Measurements from ENCODE around the gene TUBB4B. TPM values are rescaled to one million over a fixed set of nuclear protein-coding genes. Genes with fewer than 3 reads are reported as not detected.

The TUBB4B gene
- total RNA-seq, 2 donors from 2014 or later = 79.1 to 171 TPM

GRCh38 chr9:137193771-137194170 is 47.3 kb upstream of the TUBB4B start:
- H3K27me3 ChIP-seq = no peaks in the 10 kb centered on the region
- 52 to 62% methylated on average over 14 of the region's 14 CpGs for WGBS, 2 donors
- DNase-seq (peak in 1 of 4 donors; percentile 32), ATAC-seq (no peak)
- intact Hi-C loops (cut with DNase I) = loop anchor here (5.0 kb wide), 1 partner anchor 39 kb away; the partner anchor contains the start of gene SLC34A3
- TF ChIP-seq, protein P1, sequence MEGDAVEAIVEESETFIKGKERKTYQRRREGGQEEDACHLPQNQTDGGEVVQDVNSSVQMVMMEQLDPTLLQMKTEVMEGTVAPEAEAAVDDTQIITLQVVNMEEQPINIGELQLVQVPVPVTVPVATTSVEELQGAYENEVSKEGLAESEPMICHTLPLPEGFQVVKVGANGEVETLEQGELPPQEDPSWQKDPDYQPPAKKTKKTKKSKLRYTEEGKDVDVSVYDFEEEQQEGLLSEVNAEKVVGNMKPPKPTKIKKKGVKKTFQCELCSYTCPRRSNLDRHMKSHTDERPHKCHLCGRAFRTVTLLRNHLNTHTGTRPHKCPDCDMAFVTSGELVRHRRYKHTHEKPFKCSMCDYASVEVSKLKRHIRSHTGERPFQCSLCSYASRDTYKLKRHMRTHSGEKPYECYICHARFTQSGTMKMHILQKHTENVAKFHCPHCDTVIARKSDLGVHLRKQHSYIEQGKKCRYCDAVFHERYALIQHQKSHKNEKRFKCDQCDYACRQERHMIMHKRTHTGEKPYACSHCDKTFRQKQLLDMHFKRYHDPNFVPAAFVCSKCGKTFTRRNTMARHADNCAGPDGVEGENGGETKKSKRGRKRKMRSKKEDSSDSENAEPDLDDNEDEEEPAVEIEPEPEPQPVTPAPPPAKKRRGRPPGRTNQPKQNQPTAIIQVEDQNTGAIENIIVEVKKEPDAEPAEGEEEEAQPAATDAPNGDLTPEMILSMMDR (IDR thresholded peaks at IDR 0.05) = no peak
- TF ChIP-seq POLR2A (IDR thresholded peaks at IDR 0.05) = no peak
- peak overlapping the region; percentile 92 to 99 (median 92) for H3K27ac ChIP-seq
- H3K4me1 ChIP-seq = peaks cover 99% of the 10 kb centered on the region
- peaks cover 0 to 2% of the 10 kb centered on the region in 2 donors for H3K36me3 ChIP-seq (replicated peaks in 1 of 2; ENCODE audit: insufficient read depth in 1 of 2, low read depth in 2 of 2)
- H3K9me3 ChIP-seq = no peaks in the 10 kb centered on the region
- no peak overlapping the region for H3K4me3 ChIP-seq

DNA sequence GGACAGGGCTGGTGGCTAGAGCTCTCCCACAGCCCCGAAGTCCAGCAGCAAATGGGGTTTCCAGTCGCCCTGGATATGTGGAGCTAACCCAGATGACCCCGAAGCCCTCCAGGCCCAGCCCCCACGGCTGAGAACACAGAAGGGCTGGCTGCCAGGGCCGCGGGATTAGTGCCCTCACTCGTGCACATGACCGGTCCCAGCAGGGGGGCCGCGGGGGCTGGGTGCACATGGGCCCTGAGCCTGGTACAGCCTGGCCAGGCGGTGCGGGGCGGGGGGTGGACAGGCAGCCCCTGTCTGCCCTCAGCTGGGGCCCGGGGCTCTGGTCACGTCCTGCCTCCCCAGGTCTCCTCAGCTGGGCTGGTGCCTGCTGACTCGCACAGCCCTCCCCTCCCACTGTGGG is 46.7 kb upstream of the TUBB4B start:
- ATAC-seq (peak; percentile 41), DNase-seq (peak; percentile 85 to 94 (median 90))
- Histone ChIP-seq H3K36me3 (replicated peaks in 1 of 2; ENCODE audit: insufficient read depth in 1 of 2, low read depth in 2 of 2) (peaks cover 0 to 2% of the 10 kb centered on the region in 2 donors), H3K27ac (peak overlapping the region; percentile 92 to 99 (median 92)), H3K4me3 (no peak overlapping the region), H3K9me3 (no peaks in the 10 kb centered on the region), H3K27me3 (no peaks in the 10 kb centered on the region), H3K4me1 (peaks cover 100% of the 10 kb centered on the region)
- intact Hi-C loops (cut with DNase I) = loop anchor here (5.0 kb wide), 1 partner anchor 38 kb away; the partner anchor contains the start of gene SLC34A3
- 19 to 52% methylated on average over 3 to 10 of the region's 16 CpGs for WGBS, 2 donors
- TF ChIP-seq, protein P1 (IDR thresholded peaks at IDR 0.05) = no peak
- TF ChIP-seq POLR2A (IDR thresholded peaks at IDR 0.05) = no peak

GRCh38 chr9:137194909-137195308 is 46.2 kb upstream of the TUBB4B start:
- H3K4me1 ChIP-seq = peaks cover 98% of the 10 kb centered on the region
- ATAC-seq = peak; percentile 25
- peak overlapping the region; percentile 92 to 99 (median 92) for H3K27ac ChIP-seq
- TF ChIP-seq POLR2A (IDR thresholded peaks at IDR 0.05) = peak; percentile 28 to 59 (median 51)
- TF ChIP-seq, protein P1 (IDR thresholded peaks at IDR 0.05) = no peak
- H3K36me3 ChIP-seq (replicated peaks in 1 of 2; ENCODE audit: insufficient read depth in 1 of 2, low read depth in 2 of 2) = peaks cover 0 to 2% of the 10 kb centered on the region in 2 donors
- no peaks in the 10 kb centered on the region for H3K27me3 ChIP-seq
- WGBS, 2 donors = 26 to 31% methylated on average over 10 of the region's 10 CpGs
- no peaks in the 10 kb centered on the region for H3K9me3 ChIP-seq
- intact Hi-C loops (cut with DNase I) = loop anchor here (5.0 kb wide), 1 partner anchor 37 kb away; the partner anchor contains the start of gene SLC34A3
- no peak overlapping the region for H3K4me3 ChIP-seq
- DNase-seq = peak; percentile 74 to 89 (median 84)

GRCh38 chr9:137195525-137196220 is 45.4 kb upstream of the TUBB4B start:
- intact Hi-C loops (cut with DNase I) = no loop called here
- ATAC-seq = peak; percentile 9
- Histone ChIP-seq H3K4me3 (no peak overlapping the region), H3K4me1 (peaks cover 90% of the 10 kb centered on the region), H3K36me3 (replicated peaks in 1 of 2; ENCODE audit: insufficient read depth in 1 of 2, low read depth in 2 of 2) (peaks cover 0 to 2% of the 10 kb centered on the region in 2 donors), H3K27ac (peak overlapping the region; percentile 92 to 99 (median 92)), H3K9me3 (no peaks in the 10 kb centered on the region), H3K27me3 (no peaks in the 10 kb centered on the region)
- TF ChIP-seq, protein P1 (IDR thresholded peaks at IDR 0.05) = no peak
- peak in 1 of 3 donors; percentile 39 for TF ChIP-seq POLR2A (IDR thresholded peaks at IDR 0.05)
- 18 to 21% methylated on average over 16 to 21 of the region's 21 CpGs for WGBS, 2 donors
- DNase-seq = peak; percentile 78 to 88 (median 85)
